ENCODE results near the gene CAV1.

The CAV1 gene

DNA sequence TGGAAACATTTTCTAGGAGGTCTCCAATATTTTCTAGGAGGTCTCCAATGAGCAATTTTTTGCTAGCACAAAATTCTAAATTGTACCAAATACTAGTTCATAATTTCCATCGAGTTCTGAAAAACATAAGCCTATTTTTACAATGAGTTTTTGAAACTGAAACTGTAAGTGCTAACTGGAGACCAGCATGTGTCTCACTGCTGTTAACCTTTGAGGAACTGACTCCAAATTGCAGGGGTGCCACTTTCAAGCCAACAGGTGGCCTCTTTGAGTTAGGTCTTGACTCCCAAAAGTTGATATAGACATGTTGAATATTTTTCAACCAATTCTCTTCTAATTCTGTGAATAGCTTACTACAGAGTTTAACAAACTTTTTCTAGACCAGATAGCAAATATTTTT lies 58.8 kb downstream of the CAV1 start:
- H3K9me3 ChIP-seq (replicated peaks in 1 of 2; ENCODE audit: control insufficient read depth in 2 of 2, insufficient read depth in 1 of 2, low read depth in 1 of 2, low read length in 2 of 2): no peaks in the 10 kb centered on the region
- H3K4me3 ChIP-seq (ENCODE audit: low read length in 2 of 2): no peak overlapping the region
- no peak overlapping the region for H3K9ac ChIP-seq (ENCODE audit: low read depth, low read length, poor library complexity)
- no peak overlapping the region for H3K14ac ChIP-seq (ENCODE audit: low read length)
- no peak overlapping the region for H4K91ac ChIP-seq (ENCODE audit: low read depth, low read length, poor library complexity)
- no peak overlapping the region for H3K4me2 ChIP-seq (ENCODE audit: insufficient read depth, low read length, poor library complexity, severe bottlenecking)
- H3K27ac ChIP-seq (replicated peaks; ENCODE audit: low read length): no peak overlapping the region
- H2AFZ ChIP-seq (ENCODE audit: low read length): no peak overlapping the region
- no CpG with 5 or more reads among the region's 1 CpG for WGBS, 2 donors (ENCODE audit: extremely low coverage in 2 of 2, insufficient read length in 2 of 2, insufficient replicate concordance in 1 of 2)
- H2BK15ac ChIP-seq (ENCODE audit: low read length): no peak overlapping the region
- no peak overlapping the region for H2BK12ac ChIP-seq (ENCODE audit: low read length)
- H3K4me1 ChIP-seq (ENCODE audit: control insufficient read depth in 2 of 2, insufficient read depth in 1 of 2, low read depth in 1 of 2, low read length in 2 of 2): peaks cover 3 to 7% of the 10 kb centered on the region in 2 donors
- H4K8ac ChIP-seq (ENCODE audit: low read depth, low read length): no peak overlapping the region
- no peaks in the 10 kb centered on the region for H3K79me1 ChIP-seq (ENCODE audit: low read depth, low read length)
- no peak overlapping the region for H3K4ac ChIP-seq (ENCODE audit: low read length)
- H2BK5ac ChIP-seq (ENCODE audit: low read length): no peak overlapping the region
- H3K23ac ChIP-seq (ENCODE audit: low read depth, low read length, poor library complexity): no peak overlapping the region
- H3K36me3 ChIP-seq (replicated peaks in 1 of 2; ENCODE audit: control insufficient read depth in 2 of 2, insufficient read depth in 2 of 2, low read length in 2 of 2): no peaks in the 10 kb centered on the region
- no peak overlapping the region for H2AK5ac ChIP-seq (ENCODE audit: low read depth, low read length)
- no peak for DNase-seq (ENCODE audit: low spot score)
- no peak overlapping the region for H3K18ac ChIP-seq (ENCODE audit: low read length)
- H3K27me3 ChIP-seq (ENCODE audit: control insufficient read depth in 3 of 3, insufficient read depth in 3 of 3, low read depth in 1 of 3, low read length in 3 of 3): no peaks in the 10 kb centered on the region
- no peak overlapping the region for H2BK120ac ChIP-seq (ENCODE audit: low read depth, low read length)

DNA sequence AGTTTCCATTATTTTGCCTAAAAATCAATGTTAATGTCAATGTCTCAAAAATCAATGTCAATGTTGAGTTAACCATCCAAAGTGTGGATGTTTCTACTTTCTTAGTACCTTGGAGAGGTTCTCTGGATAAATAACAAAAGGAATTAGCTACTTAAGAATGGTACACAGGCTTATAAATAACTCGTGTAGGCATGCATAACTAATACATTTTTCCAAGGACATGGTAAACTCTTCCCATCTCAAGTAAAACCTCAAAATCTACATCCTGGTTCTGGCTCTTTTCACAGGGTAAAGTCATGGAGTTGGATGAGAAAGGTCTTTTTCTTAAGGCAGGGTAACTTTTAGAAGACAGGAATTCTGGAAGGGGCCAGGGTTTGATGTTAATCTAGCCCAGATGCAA lies 59.9 kb downstream of the CAV1 start:
- WGBS, 2 donors (ENCODE audit: extremely low coverage in 2 of 2, insufficient read length in 2 of 2, insufficient replicate concordance in 1 of 2): no CpG with 5 or more reads among the region's 1 CpG
- H3K4me1 ChIP-seq (ENCODE audit: control insufficient read depth in 2 of 2, insufficient read depth in 1 of 2, low read depth in 1 of 2, low read length in 2 of 2): peaks cover 3 to 10% of the 10 kb centered on the region in 2 donors

DNA sequence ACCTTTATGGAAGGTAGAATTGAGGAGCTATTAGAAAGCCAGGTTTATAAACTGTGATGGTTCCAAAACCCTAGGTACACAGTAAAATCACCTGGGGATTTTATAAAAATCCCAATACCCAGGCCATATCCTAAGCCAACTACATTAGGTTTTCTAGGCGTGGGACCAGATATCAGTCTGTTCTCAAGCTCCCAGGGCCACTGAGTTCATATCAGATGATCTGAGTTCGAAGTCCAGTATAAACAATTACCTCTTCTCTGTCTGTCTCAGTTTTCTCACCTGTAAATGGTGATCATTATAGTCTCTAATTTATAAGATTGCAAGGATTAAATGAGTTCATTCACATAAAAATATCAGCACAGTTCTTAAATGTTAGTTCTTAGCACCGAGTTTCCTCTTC lies 60.6 kb downstream of the CAV1 start:
- Histone ChIP-seq H2AK5ac (ENCODE audit: low read depth, low read length) (no peak overlapping the region), H3K4me1 (ENCODE audit: control insufficient read depth in 2 of 2, insufficient read depth in 1 of 2, low read depth in 1 of 2, low read length in 2 of 2) (peaks cover 3 to 10% of the 10 kb centered on the region in 2 donors), H3K14ac (ENCODE audit: low read length) (no peak overlapping the region), H3K4me3 (ENCODE audit: low read length in 2 of 2) (no peak overlapping the region), H3K4ac (ENCODE audit: low read length) (no peak overlapping the region), H2BK5ac (ENCODE audit: low read length) (no peak overlapping the region), H2AFZ (ENCODE audit: low read length) (no peak overlapping the region), H3K23ac (ENCODE audit: low read depth, low read length, poor library complexity) (no peak overlapping the region), H3K9ac (ENCODE audit: low read depth, low read length, poor library complexity) (no peak overlapping the region), H3K36me3 (replicated peaks in 1 of 2; ENCODE audit: control insufficient read depth in 2 of 2, insufficient read depth in 2 of 2, low read length in 2 of 2) (no peaks in the 10 kb centered on the region), H3K27ac (replicated peaks; ENCODE audit: low read length) (no peak overlapping the region), H3K4me2 (ENCODE audit: insufficient read depth, low read length, poor library complexity, severe bottlenecking) (no peak overlapping the region), H3K27me3 (ENCODE audit: control insufficient read depth in 3 of 3, insufficient read depth in 3 of 3, low read depth in 1 of 3, low read length in 3 of 3) (no peaks in the 10 kb centered on the region), H3K79me1 (ENCODE audit: low read depth, low read length) (no peaks in the 10 kb centered on the region), H4K8ac (ENCODE audit: low read depth, low read length) (no peak overlapping the region), H4K91ac (ENCODE audit: low read depth, low read length, poor library complexity) (no peak overlapping the region), H2BK12ac (ENCODE audit: low read length) (no peak overlapping the region), H3K9me3 (replicated peaks in 1 of 2; ENCODE audit: control insufficient read depth in 2 of 2, insufficient read depth in 1 of 2, low read depth in 1 of 2, low read length in 2 of 2) (no peaks in the 10 kb centered on the region), H3K18ac (ENCODE audit: low read length) (no peak overlapping the region), H2BK15ac (ENCODE audit: low read length) (no peak overlapping the region), H2BK120ac (ENCODE audit: low read depth, low read length) (no peak overlapping the region)
- DNase-seq (ENCODE audit: low spot score): no peak
- WGBS, 2 donors (ENCODE audit: extremely low coverage in 2 of 2, insufficient read length in 2 of 2, insufficient replicate concordance in 1 of 2): no CpG with 5 or more reads among the region's 3 CpGs

More for the DNA sequence above, 59.9 kb downstream of the CAV1 start:
- H2BK15ac ChIP-seq (ENCODE audit: low read length): no peak overlapping the region
- H4K91ac ChIP-seq (ENCODE audit: low read depth, low read length, poor library complexity): no peak overlapping the region
- H3K79me1 ChIP-seq (ENCODE audit: low read depth, low read length): no peaks in the 10 kb centered on the region
- no peak overlapping the region for H2BK12ac ChIP-seq (ENCODE audit: low read length)
- no peak overlapping the region for H2BK120ac ChIP-seq (ENCODE audit: low read depth, low read length)
- no peak overlapping the region for H3K4me3 ChIP-seq (ENCODE audit: low read length in 2 of 2)
- H3K23ac ChIP-seq (ENCODE audit: low read depth, low read length, poor library complexity): no peak overlapping the region
- H4K8ac ChIP-seq (ENCODE audit: low read depth, low read length): no peak overlapping the region
- no peaks in the 10 kb centered on the region for H3K9me3 ChIP-seq (replicated peaks in 1 of 2; ENCODE audit: control insufficient read depth in 2 of 2, insufficient read depth in 1 of 2, low read depth in 1 of 2, low read length in 2 of 2)
- H2AFZ ChIP-seq (ENCODE audit: low read length): no peak overlapping the region
- H3K18ac ChIP-seq (ENCODE audit: low read length): no peak overlapping the region
- no peak overlapping the region for H3K14ac ChIP-seq (ENCODE audit: low read length)
- no peak overlapping the region for H2BK5ac ChIP-seq (ENCODE audit: low read length)
- no peak overlapping the region for H3K4ac ChIP-seq (ENCODE audit: low read length)
- H3K36me3 ChIP-seq (replicated peaks in 1 of 2; ENCODE audit: control insufficient read depth in 2 of 2, insufficient read depth in 2 of 2, low read length in 2 of 2): no peaks in the 10 kb centered on the region
- H3K27ac ChIP-seq (replicated peaks; ENCODE audit: low read length): no peak overlapping the region
- DNase-seq (ENCODE audit: low spot score): no peak
- H3K4me2 ChIP-seq (ENCODE audit: insufficient read depth, low read length, poor library complexity, severe bottlenecking): no peak overlapping the region
- H3K27me3 ChIP-seq (ENCODE audit: control insufficient read depth in 3 of 3, insufficient read depth in 3 of 3, low read depth in 1 of 3, low read length in 3 of 3): no peaks in the 10 kb centered on the region
- no peak overlapping the region for H3K9ac ChIP-seq (ENCODE audit: low read depth, low read length, poor library complexity)
- no peak overlapping the region for H2AK5ac ChIP-seq (ENCODE audit: low read depth, low read length)

DNA sequence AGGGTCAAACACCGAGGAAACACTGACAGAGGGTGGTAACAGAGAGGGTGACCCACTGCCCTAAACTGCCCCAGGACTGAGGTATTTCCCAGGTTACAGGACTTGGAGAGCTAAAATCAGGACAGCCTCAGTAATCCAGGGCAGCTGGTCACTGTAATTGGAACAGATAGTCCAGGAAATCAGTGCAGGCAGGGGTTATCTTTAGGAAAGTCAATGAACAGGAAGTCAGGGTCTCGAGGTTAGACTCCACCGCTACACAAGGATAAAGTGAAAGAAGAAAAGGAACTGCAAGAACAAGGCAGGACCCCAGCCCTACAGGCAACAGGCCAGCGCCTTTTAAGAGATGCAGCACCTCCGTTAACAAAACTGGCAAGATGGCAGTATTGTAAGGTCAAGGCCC lies 61.1 kb downstream of the CAV1 start:
- Histone ChIP-seq H2AK5ac (ENCODE audit: low read depth, low read length) (no peak overlapping the region), H3K36me3 (replicated peaks in 1 of 2; ENCODE audit: control insufficient read depth in 2 of 2, insufficient read depth in 2 of 2, low read length in 2 of 2) (no peaks in the 10 kb centered on the region), H3K9me3 (replicated peaks in 1 of 2; ENCODE audit: control insufficient read depth in 2 of 2, insufficient read depth in 1 of 2, low read depth in 1 of 2, low read length in 2 of 2) (no peaks in the 10 kb centered on the region), H3K79me1 (ENCODE audit: low read depth, low read length) (no peaks in the 10 kb centered on the region), H3K14ac (ENCODE audit: low read length) (no peak overlapping the region), H3K4ac (ENCODE audit: low read length) (no peak overlapping the region), H3K23ac (ENCODE audit: low read depth, low read length, poor library complexity) (no peak overlapping the region), H3K4me1 (ENCODE audit: control insufficient read depth in 2 of 2, insufficient read depth in 1 of 2, low read depth in 1 of 2, low read length in 2 of 2) (peaks cover 3 to 10% of the 10 kb centered on the region in 2 donors), H3K9ac (ENCODE audit: low read depth, low read length, poor library complexity) (no peak overlapping the region), H4K91ac (ENCODE audit: low read depth, low read length, poor library complexity) (no peak overlapping the region), H3K27ac (replicated peaks; ENCODE audit: low read length) (no peak overlapping the region), H3K4me2 (ENCODE audit: insufficient read depth, low read length, poor library complexity, severe bottlenecking) (no peak overlapping the region), H3K27me3 (ENCODE audit: control insufficient read depth in 3 of 3, insufficient read depth in 3 of 3, low read depth in 1 of 3, low read length in 3 of 3) (no peaks in the 10 kb centered on the region), H3K18ac (ENCODE audit: low read length) (no peak overlapping the region), H2BK15ac (ENCODE audit: low read length) (no peak overlapping the region), H2BK12ac (ENCODE audit: low read length) (no peak overlapping the region), H2BK120ac (ENCODE audit: low read depth, low read length) (no peak overlapping the region), H4K8ac (ENCODE audit: low read depth, low read length) (no peak overlapping the region), H3K4me3 (ENCODE audit: low read length in 2 of 2) (no peak overlapping the region), H2AFZ (ENCODE audit: low read length) (peak overlapping the region; percentile 32), H2BK5ac (ENCODE audit: low read length) (no peak overlapping the region)
- DNase-seq (ENCODE audit: low spot score): no peak
- WGBS, 2 donors (ENCODE audit: extremely low coverage in 2 of 2, insufficient read length in 2 of 2, insufficient replicate concordance in 1 of 2): no CpG with 5 or more reads among the region's 5 CpGs

Measured in neuronal stem cell (in vitro differentiated cells).